ENCODE measurements around the gene OLFML2A.
"Not testable (repeated sequence)": the region's sequence is repeated elsewhere in the genome, so short reads cannot be mapped to it uniquely, and the experiment has no call there.

OLFML2A gene

GRCh38 chr9:124834591-124834990 lies 57.7 kb downstream of the OLFML2A start:
- no peaks in the 10 kb centered on the region for H3K79me2 ChIP-seq (ENCODE audit: low read length)
- no peak overlapping the region for H3K9ac ChIP-seq (ENCODE audit: low read length)
- H4K20me1 ChIP-seq (ENCODE audit: insufficient read depth, low read length): no peaks in the 10 kb centered on the region
- no peak overlapping the region for H3K27ac ChIP-seq (ENCODE audit: low read length)
- H3K27me3 ChIP-seq (ENCODE audit: low read depth, low read length): peaks cover under 1% of the 10 kb centered on the region; the same call in 1 of the 2 replicates
- TF ChIP-seq EZH2phosphoT487 (IDR thresholded peaks at IDR 0.05; ENCODE audit: low read depth) (no peak), CTCF (IDR thresholded peaks at IDR 0.05; ENCODE audit: low read depth, low read length) (no peak)
- H3K4me3 ChIP-seq (ENCODE audit: low read length): no peak overlapping the region
- H3K4me2 ChIP-seq (ENCODE audit: low read length): no peak overlapping the region
- peaks cover 2% of the 10 kb centered on the region; the same call in 1 of the 2 replicates for H3K4me1 ChIP-seq (ENCODE audit: low read length)
- no peaks in the 10 kb centered on the region for H3K36me3 ChIP-seq (replicated peaks; ENCODE audit: low read depth, low read length)
- H3K9me3 ChIP-seq (ENCODE audit: insufficient read depth, low read length): no peaks in the 10 kb centered on the region
- no peak overlapping the region for H2AFZ ChIP-seq (ENCODE audit: low read depth, low read length)

GRCh38 chr9:124835026-124835557 lies 58.2 kb downstream of the OLFML2A start:
- Histone ChIP-seq H3K9ac (ENCODE audit: low read length) (no peak overlapping the region), H3K36me3 (replicated peaks; ENCODE audit: low read depth, low read length) (no peaks in the 10 kb centered on the region), H3K79me2 (ENCODE audit: low read length) (no peaks in the 10 kb centered on the region), H3K4me2 (ENCODE audit: low read length) (no peak overlapping the region), H4K20me1 (ENCODE audit: insufficient read depth, low read length) (no peaks in the 10 kb centered on the region), H3K4me1 (ENCODE audit: low read length) (peaks cover 7% of the 10 kb centered on the region; the same call in 1 of the 2 replicates), H3K27me3 (ENCODE audit: low read depth, low read length) (no peaks in the 10 kb centered on the region), H3K27ac (ENCODE audit: low read length) (no peak overlapping the region), H3K9me3 (ENCODE audit: insufficient read depth, low read length) (no peaks in the 10 kb centered on the region), H2AFZ (ENCODE audit: low read depth, low read length) (no peak overlapping the region), H3K4me3 (ENCODE audit: low read length) (no peak overlapping the region)
- TF ChIP-seq CTCF (IDR thresholded peaks at IDR 0.05; ENCODE audit: low read depth, low read length) (no peak), EZH2phosphoT487 (IDR thresholded peaks at IDR 0.05; ENCODE audit: low read depth) (no peak)

- H3K27me3 ChIP-seq (ENCODE audit: low read depth, low read length); H3K79me2 ChIP-seq (ENCODE audit: low read length); H3K27ac ChIP-seq (ENCODE audit: low read length); H3K4me3 ChIP-seq (ENCODE audit: low read length); H2AFZ ChIP-seq (ENCODE audit: low read depth, low read length); H3K9ac ChIP-seq (ENCODE audit: low read length); H3K36me3 ChIP-seq (replicated peaks; ENCODE audit: low read depth, low read length); H3K9me3 ChIP-seq (ENCODE audit: insufficient read depth, low read length); H3K4me2 ChIP-seq (ENCODE audit: low read length); H4K20me1 ChIP-seq (ENCODE audit: insufficient read depth, low read length): not testable (repeated sequence)
- H3K4me1 ChIP-seq (ENCODE audit: low read length): peaks cover 11% of the 10 kb centered on the region; the same call in 1 of the 2 replicates
Measured at GRCh38 chr9:124838132-124838531, 61.2 kb downstream of the OLFML2A start.

- not testable (repeated sequence) for H3K36me3 ChIP-seq (replicated peaks; ENCODE audit: low read depth, low read length); H4K20me1 ChIP-seq (ENCODE audit: insufficient read depth, low read length); H3K27ac ChIP-seq (ENCODE audit: low read length); H3K9ac ChIP-seq (ENCODE audit: low read length); H2AFZ ChIP-seq (ENCODE audit: low read depth, low read length); H3K79me2 ChIP-seq (ENCODE audit: low read length); H3K9me3 ChIP-seq (ENCODE audit: insufficient read depth, low read length); H3K27me3 ChIP-seq (ENCODE audit: low read depth, low read length); H3K4me2 ChIP-seq (ENCODE audit: low read length); H3K4me3 ChIP-seq (ENCODE audit: low read length)
- H3K4me1 ChIP-seq (ENCODE audit: low read length): peaks cover 11% of the 10 kb centered on the region; the same call in 1 of the 2 replicates
Measured at GRCh38 chr9:124838567-124839275, 61.8 kb downstream of the OLFML2A start.

- Histone ChIP-seq H3K4me3 (ENCODE audit: low read length) (0 out of 2 replicates have a peak overlapping the region, but pooled peaks have one; percentile 24), H3K9me3 (ENCODE audit: insufficient read depth, low read length) (no peaks in the 10 kb centered on the region), H3K27ac (ENCODE audit: low read length) (no peak overlapping the region), H3K9ac (ENCODE audit: low read length) (no peak overlapping the region), H3K4me1 (ENCODE audit: low read length) (peaks cover 11% of the 10 kb centered on the region; the same call in 1 of the 2 replicates), H4K20me1 (ENCODE audit: insufficient read depth, low read length) (no peaks in the 10 kb centered on the region), H3K36me3 (replicated peaks; ENCODE audit: low read depth, low read length) (no peaks in the 10 kb centered on the region), H2AFZ (ENCODE audit: low read depth, low read length) (peak overlapping the region; percentile 78), H3K79me2 (ENCODE audit: low read length) (no peaks in the 10 kb centered on the region), H3K27me3 (ENCODE audit: low read depth, low read length) (no peaks in the 10 kb centered on the region), H3K4me2 (ENCODE audit: low read length) (peak overlapping the region; percentile 50)
- TF ChIP-seq EZH2phosphoT487 (IDR thresholded peaks at IDR 0.05; ENCODE audit: low read depth): no peak
- TF ChIP-seq CTCF (IDR thresholded peaks at IDR 0.05; ENCODE audit: low read depth, low read length): peak; percentile 42
Measured at GRCh38 chr9:124839612-124840299, 62.8 kb downstream of the OLFML2A start.
